GM18951 (cell line): Measurements from ENCODE around the gene TCF7L1.

ENCODE experiments used
- POLR2A ChIP-seq: IDR thresholded peaks from 4 replicates; pipeline ENCODE4 v1.6.1; 2011; ENCODE audit warnings: mild to moderate bottlenecking; ENCODE audit not compliant: insufficient read length, insufficient read depth; ENCODE audit errors: extremely low read depth
- in situ Hi-C: fragments of 300-500 bp; cut with MboI; formaldehyde crosslinking; loops from one replicate; pipeline ENCODE4 v1.12.0; 2022; ENCODE audit warnings: low sequenced_read_pairs, mixed read lengths, inconsistent platforms; ENCODE audit not compliant: unreplicated experiment

The TCF7L1 gene, protein sequence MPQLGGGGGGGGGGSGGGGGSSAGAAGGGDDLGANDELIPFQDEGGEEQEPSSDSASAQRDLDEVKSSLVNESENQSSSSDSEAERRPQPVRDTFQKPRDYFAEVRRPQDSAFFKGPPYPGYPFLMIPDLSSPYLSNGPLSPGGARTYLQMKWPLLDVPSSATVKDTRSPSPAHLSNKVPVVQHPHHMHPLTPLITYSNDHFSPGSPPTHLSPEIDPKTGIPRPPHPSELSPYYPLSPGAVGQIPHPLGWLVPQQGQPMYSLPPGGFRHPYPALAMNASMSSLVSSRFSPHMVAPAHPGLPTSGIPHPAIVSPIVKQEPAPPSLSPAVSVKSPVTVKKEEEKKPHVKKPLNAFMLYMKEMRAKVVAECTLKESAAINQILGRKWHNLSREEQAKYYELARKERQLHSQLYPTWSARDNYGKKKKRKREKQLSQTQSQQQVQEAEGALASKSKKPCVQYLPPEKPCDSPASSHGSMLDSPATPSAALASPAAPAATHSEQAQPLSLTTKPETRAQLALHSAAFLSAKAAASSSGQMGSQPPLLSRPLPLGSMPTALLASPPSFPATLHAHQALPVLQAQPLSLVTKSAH

DNA sequence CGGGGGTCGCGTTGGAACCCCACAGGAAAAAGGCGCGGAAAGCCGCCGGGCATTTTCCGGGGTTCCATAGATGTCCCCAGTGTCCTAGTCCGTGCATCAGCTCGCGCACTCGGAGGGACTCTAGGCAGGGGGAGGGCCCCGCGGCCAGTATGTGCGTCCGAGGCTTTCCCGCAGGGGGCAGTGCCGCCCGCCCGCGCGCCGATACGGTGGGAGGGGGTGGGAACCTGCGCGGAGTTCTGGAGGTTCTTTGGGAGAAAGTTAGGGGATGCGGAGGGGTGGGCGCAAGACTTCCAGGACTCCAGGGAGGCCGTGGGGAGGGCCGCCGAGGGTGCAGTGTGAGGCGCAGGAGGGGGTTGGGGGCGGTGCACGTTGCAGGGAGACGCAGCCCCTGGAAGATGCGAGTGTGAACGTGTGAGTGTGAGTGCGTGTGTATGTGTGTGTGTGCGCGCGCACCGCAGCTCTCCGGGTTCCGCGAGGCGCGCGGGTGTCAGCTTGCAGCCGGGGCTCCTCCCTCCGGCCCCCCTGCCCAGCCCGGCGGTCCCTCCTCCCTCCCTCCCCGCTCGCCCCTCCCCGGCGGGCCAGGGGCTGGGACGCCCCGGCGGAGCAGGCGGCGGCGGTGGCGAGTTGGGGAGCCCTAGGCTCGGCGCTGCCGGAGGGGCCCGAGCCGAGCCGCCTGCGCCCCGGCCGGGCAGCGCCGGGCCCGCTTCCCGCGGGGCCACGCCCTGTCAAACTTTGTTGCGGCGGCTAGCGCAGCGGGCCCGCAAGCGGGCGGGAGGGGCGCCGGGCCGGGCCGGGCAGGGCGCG is at the start of gene TCF7L1:
TCF7L1 (plus strand) TSS at position 559 of the 804 bp plus-strand sequence. CDS start 293 bp downstream, outside the sequence.
- no peak for TF ChIP-seq POLR2A
- in situ Hi-C loops, result no loop called here

DNA sequence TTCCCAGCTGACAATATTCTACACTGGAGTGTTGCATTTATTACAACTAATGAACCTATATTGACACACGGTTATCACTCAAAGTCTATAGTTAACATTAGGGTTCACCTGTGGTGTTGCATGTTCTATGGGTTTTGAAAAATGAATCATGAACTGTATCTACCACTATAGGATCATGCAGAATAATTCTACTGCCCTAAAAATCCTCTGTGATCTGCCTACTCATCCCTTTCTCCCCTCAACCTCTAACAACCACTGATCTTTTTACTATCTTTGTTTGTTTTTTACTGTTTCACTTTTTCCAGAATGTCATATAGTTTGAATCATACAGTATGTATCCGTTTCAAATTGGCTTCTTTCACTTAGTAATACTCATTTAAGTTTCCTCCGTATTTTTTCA is 47.6 kb upstream of the TCF7L1 start:
- no peak for TF ChIP-seq POLR2A
- in situ Hi-C loops, result no loop called here

DNA sequence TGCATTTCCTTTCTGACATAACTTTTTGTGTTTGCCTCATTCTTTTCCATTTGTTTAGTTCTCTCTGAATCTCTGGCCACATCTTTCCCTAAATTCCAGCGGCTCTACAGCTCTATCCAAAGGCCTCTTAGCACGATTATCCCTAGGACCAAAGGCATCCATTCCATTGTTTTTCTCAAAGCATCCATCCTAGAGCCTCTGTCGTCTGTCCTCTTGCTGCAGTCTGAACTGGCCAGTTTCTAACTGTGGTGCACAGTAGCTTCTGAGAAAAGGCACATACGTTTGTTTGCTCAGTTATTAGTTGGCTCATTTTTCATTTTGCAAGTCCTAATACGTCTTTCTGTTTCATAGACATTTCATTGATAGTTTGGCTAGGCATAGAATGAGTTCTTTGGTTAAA is 45.7 kb upstream of the TCF7L1 start:
- no peak for TF ChIP-seq POLR2A
- in situ Hi-C loops, result no loop called here

DNA sequence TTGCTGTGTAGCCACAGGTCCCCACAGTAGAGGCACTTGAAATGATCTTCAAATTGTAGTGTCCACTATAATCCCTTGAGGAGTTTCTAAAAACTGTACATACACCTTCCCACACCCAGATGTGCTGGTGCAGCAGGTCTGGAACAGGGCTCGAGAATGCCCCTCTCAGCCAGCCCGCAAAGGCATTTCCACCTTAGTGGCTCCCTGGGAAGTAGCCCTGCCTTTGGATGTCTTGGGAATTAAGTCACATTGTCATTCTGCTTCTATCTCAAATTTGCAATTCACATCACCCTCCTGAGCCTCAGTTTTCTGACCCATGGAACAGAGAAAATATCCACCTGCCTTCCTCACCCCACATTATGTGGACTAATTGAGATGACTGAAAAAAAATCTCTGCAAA is 44.3 kb upstream of the TCF7L1 start:
- in situ Hi-C loops, result no loop called here
- TF ChIP-seq POLR2A, result no peak

DNA sequence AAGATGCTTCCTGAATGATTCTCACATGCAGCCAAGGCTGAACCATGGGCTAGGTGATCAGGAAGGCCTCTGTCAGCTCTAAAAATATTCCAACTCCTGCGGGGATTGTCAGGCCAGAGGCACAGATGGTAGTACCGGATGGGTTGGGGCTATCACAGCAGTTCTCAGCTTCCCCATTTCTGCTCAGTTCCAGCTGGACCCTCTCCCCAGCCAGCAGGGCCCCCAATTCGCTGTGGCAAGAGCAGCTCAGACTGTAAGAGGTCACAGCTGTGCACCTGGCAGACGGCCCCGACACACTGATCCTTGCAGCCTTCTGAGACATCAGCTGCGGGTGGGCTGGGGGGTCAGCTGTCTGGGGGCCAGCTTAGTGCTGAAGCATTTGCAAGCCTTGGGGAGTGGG is 43.6 kb upstream of the TCF7L1 start:
- in situ Hi-C loops, result no loop called here

DNA sequence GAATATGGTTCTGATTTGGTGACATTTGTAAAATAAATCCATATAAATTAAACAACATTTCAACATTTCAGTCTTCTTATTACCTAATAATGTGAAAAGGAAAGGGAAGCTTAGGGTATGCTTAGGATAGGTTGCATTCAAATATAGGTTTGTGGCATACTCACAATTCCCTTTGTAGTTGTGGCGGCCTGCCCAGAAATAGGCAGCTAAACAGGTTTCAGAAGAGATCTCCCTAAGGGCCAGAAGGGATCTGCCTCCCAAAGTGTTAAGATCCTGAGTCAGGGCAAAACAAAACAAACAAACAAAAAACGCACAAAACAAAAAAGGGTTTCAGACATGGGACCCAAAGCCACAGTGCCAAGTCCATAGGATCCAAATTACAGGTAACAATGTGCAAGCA is 41.4 kb upstream of the TCF7L1 start:
- TF ChIP-seq POLR2A, result no peak
- in situ Hi-C loops, result no loop called here

More for the DNA sequence above, 43.6 kb upstream of the TCF7L1 start:
- TF ChIP-seq POLR2A, result no peak

DNA sequence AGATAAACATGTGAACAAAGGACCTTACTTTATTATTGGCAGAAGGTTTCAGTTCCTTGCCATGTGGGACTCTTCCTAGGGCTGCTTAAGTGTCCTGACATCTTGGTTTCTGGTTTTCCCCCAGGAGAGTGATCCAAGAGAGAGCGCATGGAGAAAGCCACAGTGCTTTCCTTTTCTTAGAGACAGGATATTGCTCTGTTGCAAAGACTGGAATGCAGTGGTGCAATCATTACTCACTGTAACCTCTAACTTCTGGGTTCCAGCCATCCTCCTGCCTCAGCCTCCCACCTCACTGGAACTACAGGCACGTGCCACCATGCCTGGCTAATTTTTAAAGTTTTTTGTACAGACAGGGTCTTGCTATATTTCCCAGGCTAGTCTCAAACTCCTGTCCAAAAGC is 38.1 kb upstream of the TCF7L1 start:
- TF ChIP-seq POLR2A, result no peak
- in situ Hi-C loops, result no loop called here

DNA sequence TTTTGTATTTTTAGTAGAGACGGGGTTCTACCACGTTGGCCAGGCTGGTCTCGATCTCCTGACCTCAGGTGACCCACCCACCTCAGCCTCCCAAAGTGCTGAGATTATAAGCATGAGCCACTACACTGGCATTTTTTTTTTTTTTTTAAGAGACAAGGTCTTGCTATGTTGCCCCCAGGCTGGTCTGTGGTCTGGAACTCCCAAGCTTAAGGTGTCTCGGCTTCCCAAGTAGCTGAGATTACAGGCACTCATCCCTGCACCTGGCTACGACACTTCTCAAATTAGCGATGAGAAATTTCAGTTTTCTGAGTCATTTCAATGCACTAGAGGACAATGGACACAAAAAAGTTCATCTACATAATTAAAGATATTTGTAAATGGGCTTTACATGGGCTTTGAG is 36.6 kb upstream of the TCF7L1 start:
- TF ChIP-seq POLR2A, result no peak

DNA sequence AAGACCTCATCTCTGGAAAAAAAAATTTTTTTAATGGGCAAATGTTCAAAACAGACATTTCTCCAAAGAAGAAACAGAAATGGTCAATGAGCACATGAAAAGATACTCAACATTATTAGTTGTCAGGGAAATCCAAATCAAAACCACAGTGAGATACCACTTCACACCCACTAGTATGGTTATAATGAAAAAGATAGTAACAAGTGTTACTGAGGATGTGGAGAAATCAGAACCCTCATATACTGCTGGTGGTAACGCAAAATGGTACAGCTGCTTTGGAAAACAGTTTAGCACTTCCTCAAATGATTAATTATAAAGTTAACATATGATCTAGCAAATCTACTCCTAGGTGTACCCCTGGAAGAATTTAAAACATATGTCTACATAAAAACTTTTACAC is 29.0 kb upstream of the TCF7L1 start:
- in situ Hi-C loops, result no loop called here
- no peak for TF ChIP-seq POLR2A

More for the DNA sequence above, 36.6 kb upstream of the TCF7L1 start:
- in situ Hi-C loops, result no loop called here

DNA sequence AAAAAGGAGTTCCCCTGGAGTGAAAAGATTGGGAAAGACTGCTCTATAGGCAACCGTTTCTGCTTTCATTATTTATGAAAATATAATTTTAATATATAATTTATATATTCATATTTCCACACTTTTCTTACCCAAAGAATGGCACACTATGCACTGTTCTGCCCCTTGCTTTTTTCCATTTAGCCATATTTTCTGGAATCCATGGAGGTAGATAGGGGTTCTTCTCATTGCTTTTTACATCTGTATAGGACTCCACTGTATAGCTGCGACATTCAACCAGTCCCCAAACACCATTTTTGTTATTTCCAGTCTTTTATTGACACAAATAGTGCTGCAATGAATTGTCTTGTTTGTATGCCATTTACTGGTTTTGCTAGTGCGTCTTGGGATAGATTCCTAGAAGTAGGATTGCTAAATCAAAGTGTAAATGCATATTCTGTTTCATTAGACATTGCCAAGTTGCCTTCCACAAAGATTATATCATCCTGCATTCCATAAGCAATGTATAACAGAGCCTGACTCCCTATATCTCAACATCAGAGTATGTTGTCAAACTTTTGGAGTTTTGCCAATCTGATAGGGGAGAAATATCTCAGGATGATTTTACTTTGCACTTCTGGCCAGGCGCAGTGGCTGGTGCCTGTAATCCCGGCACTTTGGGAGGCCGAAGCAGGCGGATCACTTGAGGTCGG is 26.6 kb upstream of the TCF7L1 start:
- TF ChIP-seq POLR2A, result no peak
- in situ Hi-C loops, result no loop called here

DNA sequence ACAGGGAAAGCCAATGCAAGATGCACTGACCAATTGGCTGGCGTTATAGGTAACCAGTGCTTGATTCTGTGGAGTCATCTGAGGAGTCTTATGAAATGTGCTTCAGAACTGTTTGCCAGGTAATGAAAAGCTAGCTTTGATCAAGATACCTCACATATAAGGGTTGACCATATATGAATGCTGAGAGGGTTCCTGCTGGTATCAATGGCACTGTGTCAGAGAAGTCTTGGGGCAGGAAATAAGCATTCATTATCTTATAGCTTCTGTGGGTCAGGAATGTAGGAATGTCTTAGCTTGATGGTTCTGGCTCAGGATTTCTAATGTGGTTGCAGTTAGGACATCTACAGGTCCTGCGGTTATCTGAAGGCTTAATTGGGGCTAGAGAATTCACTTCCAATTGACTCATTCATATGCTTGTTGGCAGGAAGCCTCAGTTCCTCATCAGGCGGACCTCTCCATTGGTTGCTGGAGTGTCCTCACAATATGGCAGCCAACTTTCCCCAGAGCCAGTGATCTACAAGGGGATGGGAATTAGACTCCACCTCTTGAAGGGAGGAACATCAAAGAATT is 22.1 kb upstream of the TCF7L1 start:
- TF ChIP-seq POLR2A, result no peak
- in situ Hi-C loops, result no loop called here

DNA sequence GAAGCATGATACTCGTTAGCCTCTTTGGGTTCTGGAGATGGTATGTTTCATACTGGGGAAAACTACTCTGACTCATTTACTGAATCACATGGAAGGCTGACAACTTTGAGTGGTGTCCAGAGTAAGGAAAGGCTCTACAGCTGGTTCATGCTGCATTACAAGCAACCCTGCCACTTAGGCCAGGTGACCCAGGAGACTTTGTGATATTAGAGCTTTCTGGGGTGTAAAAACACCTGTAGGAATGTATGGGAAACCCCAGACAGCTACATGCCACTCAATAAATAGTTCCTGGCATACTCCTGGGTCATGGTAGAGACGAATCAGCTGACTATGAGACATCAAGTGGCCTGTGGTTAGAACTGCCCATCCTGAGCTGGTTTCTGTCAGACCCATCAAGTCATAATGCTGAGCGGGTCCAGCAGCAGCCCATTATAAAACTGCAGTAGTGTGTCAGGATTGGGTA is 21.3 kb upstream of the TCF7L1 start:
- TF ChIP-seq POLR2A, result no peak
- in situ Hi-C loops, result no loop called here

DNA sequence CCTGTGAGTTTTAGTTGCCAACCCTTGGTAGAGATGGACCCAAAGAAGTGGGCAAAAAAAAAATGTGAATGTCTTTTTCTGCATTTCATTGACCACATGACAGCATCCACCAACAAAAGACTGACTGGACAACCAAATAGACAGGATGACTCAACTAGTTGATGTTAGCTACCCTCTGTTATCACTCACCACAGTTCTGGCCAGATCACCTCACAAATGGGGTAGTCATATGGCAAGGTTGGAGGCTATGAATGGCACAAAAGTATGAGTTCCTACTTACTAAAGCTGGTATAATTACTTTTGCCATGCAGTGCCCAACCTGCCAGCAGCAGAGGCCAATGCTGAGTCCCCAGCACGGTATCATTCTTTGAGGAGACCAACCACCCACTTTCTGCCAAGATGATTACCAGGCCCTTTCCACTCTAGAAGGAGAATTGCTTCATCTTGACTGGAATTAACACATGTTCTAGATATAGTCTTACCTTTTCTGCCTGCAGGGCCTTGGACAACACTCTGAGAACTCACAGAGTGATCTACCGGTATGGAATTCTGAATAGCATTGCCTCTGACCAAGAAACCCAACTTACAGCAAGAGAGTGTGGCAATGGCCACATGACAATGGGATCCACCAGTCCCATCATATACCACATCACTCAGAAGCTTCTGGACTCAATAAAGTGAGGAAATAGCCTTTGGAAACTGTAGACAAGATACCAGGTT is 20.1 kb upstream of the TCF7L1 start:
- in situ Hi-C loops, result no loop called here
- TF ChIP-seq POLR2A, result no peak
